GM19452 (cell line): ENCODE measurements around the gene TMX4.
"Not testable (repeated sequence)": the region's sequence is repeated elsewhere in the genome, so short reads cannot be mapped to it uniquely, and the experiment has no call there.

ENCODE experiments used
- ATAC-seq: cut with Tn5 transposase; IDR thresholded peaks from one replicate; pipeline ENCODE4 v1.9.1; 2021; ENCODE audit not compliant: unreplicated experiment

The TMX4 gene

GRCh38 chr20:7971536-7972280, 47.9 kb downstream of the TMX4 start:
- ATAC-seq: no peak

GRCh38 chr20:7967199-7967844, 52.2 kb downstream of the TMX4 start:
- no peak for ATAC-seq

- no peak for ATAC-seq
Observed at GRCh38 chr20:7966176-7966575, 53.4 kb downstream of the TMX4 start.

- ATAC-seq: no peak
Observed at GRCh38 chr20:7959484-7959883, 60.1 kb downstream of the TMX4 start.

- not testable (repeated sequence) for ATAC-seq
Observed at GRCh38 chr20:7956561-7956960, 63.0 kb downstream of the TMX4 start.

GRCh38 chr20:7950387-7950786, 69.2 kb downstream of the TMX4 start:
- no peak for ATAC-seq

GRCh38 chr20:7943891-7944290, 75.7 kb downstream of the TMX4 start:
- no peak for ATAC-seq

- no peak for ATAC-seq
Observed at GRCh38 chr20:7940341-7940740, 79.2 kb downstream of the TMX4 start, which contains the start of gene HAO1. Gene HAO1, minus strand, starts transcription at chr20:7940458. Its CDS starts 36 bp downstream, at chr20:7940422.

GRCh38 chr20:7939663-7940062, 79.9 kb downstream of the TMX4 start:
- ATAC-seq: no peak

- no peak for ATAC-seq
Observed at GRCh38 chr20:7938058-7938457, 81.5 kb downstream of the TMX4 start.

- ATAC-seq: no peak
Observed at GRCh38 chr20:7937328-7937727, 82.2 kb downstream of the TMX4 start.

GRCh38 chr20:7935027-7935551, 84.5 kb downstream of the TMX4 start:
- ATAC-seq: peak; percentile 68

GRCh38 chr20:7933346-7933745, 86.2 kb downstream of the TMX4 start:
- no peak for ATAC-seq

- ATAC-seq: no peak
Observed at GRCh38 chr20:7930343-7930742, 89.2 kb downstream of the TMX4 start.
